ENCODE results near the gene IFI16.
"Not testable (repeated sequence)": the region's sequence is repeated elsewhere in the genome, so short reads cannot be mapped to it uniquely, and the experiment has no call there.

Gene IFI16

DNA sequence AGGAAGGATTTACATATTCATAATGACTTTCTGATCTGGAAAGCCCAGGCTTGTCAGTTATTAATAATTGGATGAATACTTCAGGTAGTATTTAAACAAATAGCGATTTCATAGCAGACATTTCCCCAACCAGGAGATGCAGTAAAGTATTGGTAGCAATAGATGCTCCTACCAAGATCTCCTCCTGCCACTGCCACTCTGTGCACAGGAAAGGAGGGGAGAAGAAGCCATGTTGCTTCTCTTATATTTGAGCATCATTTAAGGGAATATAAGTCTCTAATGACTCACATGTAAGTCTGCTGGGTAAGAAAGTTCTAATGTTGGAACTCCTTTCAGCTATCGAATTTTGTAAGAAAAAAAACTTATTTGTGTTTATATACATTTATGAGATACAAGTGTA, 420 bp upstream of the IFI16 start:
- DNase-seq, result no peak

DNA sequence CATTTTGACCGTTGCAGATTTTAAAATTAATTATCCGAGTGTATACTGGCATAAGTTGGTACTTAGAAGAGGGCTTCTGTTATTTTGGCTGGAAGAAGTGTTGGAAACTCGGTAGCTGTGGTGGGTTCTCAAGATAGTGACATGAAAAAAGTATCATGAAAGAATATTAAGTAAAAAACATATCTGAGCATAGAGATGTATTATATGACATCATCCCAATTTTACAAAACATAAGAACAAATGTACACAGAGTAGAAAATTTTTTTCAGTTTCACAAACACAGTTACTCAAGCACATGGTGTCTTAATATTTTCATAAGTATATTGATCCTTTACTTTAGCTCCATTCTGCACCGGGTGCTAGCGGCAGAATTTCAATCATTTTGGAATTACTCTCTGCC, 684 bp downstream of the IFI16 start:
- no peak for DNase-seq

DNA sequence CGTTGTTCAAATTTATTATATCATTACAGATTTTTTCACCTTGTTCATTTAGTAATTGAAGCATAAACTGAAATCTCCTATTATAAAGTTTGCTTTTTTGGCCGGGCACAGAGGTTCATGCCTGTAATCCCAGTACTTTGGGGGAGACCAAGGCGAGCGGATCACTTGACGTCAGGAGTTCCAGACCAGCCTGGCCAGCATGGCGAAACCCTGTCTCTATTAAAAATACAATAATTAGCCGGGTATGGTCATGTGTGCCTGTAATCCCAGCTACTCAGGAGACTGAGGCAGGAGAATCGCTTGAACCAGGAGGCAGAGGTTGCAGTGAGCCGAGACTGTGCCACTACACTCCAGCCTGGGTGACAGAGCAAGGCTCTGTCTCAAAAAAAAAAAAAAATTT, 1.3 kb downstream of the IFI16 start:
- DNase-seq, result not testable (repeated sequence)

DNA sequence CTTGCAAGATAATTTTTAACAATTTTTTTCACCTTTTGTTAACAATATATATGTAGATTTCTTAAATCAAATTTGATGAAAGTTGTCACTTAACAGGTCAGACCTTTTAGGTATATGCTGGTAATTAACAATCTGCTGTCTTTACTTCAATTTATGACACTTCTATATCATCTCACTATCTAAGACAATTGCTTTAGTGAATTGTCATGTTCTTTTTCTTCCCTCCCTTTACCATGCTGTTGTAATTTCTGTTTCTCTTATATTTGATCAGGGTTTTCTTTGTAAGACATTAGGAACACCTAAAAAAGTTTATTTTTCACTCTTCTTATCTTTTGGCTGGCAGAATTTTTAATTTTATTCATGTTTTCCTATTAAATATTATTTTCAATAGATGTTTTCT, 2.0 kb downstream of the IFI16 start:
- no peak for DNase-seq

DNA sequence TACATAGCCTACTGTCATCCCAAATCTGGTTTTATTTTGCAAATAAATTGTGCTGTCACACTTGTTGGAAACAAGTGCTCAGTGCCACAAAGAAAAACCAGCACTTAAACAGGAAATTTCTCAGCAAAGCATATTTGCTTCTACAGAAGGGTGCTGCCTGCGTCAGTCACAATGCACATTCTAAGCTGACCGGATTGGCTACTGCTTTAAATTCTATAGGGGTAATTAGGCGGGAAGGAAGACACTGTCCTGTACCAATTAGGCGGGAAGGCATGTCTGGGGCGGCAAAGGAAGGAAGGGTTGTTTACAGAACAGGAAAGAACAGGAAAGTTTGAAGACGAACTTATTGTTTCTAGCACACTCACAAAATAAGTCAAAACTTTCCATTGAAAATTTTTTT, 2.8 kb downstream of the IFI16 start:
- peak; percentile 4 for DNase-seq

DNA sequence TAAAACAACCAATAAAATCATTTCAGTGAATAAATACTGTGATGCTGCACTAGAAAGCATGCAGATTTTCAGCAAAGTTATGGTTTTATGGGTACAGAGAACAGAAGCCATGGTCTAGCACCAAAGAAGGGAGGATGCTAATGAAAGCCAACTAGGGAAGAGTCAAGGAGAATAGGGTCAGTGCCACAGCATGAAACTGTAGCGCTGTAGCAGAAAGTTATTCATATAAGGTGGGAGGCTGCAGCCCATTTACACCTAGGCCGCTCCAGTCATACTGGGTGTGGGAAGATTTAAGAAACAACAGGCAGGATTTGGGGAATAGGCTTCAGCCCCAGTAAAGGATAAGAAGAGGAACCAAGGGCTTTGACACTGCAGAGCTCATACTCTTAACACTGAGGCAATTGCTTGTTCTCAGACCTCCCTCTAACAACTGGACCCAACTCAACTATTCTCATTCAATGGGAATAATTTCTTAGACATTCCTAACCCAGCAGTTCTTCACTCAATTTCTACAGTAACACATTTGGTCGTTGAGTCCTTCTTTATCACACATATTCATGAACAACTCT, 4.4 kb downstream of the IFI16 start:
- DNase-seq, result no peak

DNA sequence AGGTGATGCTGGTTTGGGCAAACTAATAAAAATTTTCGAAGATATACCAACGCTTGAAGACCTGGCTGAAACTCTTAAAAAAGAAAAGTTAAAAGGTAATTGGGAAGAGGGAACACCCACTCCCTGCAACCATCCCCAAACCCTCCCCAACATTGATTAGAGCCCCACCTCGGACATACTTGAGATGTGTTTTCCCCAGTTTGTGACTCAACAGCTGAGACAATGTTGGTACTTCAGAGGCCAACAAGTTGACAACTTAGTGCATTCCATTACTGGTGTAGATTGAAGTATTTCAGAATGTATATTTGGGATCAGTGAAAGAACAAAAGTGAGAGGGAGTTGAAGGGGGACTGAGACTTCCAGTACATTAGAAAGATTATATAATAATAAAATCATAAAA, 5.1 kb downstream of the IFI16 start:
- no peak for DNase-seq

DNA sequence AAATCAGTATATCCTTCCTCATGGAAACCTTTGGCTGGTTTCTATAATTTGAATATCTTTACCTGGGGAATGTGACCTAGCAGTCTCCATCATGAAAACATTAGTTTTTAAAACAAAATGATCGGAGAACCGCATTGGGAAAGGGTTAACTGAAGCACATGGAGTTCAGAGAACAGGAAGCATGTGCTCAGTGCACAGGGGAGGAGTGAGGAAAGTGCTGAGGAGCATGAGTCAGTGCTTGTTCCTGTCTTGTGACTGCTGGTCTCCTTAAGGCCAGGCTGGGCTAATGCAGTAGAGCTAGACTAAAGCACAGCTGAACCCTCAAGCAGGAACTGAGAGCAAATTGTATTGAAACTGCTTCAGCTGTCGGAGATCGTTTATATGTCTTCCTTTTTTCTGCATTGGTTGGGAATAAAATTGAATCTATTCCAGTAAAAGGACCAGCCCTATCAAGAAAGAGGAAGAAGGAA, 5.8 kb downstream of the IFI16 start:
- DNase-seq, result peak; percentile 99

DNA sequence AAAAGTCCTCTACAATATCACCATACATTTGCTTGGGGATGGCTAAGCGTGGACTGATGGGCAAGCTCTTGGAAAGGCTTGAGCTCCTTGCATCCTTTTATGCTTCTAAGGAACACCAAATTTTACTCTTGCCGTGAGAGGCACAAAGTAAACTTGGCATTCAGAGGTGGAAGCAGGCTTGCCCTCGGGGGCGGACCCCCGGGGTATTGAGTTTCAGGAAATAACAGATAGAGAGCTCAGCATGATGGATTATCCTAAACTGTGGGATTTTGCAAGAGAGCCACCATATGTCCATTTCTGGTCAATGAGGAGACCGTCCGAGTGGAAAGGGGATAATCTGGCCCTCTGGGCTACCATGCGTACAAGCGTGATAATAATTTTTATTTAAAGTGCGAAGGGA, 14.0 kb downstream of the IFI16 start:
- DNase-seq, result no peak

DNA sequence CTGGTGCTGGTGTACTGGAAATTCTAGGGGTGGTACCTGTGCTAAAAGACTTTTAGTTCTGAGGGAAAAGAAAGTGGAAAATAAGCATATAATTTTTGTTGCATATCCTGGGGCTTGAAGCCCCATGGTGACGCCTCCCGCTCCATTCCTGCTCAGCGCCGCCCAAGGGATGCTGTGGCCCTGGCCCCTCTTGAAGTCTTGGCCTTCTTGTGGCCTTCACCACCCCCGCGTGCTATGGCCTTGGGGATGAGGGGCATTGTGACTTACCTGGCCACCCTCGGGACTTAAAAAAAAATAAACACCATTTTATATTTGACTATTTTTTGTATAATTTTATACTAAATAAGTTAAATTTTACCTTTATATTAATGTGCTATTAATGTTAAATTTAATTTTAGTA, 15.3 kb downstream of the IFI16 start:
- DNase-seq, result no peak

DNA sequence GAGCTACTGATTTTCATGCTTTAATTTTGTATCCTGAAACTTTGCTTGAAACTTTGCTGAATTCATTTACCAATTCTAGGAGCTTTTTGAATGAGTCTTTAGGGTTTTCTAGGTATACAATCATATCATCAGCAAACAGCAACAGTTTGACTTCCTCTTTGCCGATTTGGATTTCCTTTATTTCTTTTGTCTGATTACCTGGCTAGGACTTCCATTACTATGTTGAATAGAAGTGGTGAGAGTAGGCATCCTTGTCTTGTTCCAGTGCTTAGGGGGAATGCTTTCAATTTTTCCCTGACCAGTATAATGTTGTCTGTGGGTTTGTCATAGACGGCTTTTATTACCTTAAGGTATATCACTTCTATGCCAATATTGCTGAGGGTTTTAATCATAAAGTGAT, 17.1 kb downstream of the IFI16 start:
- DNase-seq, result not testable (repeated sequence)

DNA sequence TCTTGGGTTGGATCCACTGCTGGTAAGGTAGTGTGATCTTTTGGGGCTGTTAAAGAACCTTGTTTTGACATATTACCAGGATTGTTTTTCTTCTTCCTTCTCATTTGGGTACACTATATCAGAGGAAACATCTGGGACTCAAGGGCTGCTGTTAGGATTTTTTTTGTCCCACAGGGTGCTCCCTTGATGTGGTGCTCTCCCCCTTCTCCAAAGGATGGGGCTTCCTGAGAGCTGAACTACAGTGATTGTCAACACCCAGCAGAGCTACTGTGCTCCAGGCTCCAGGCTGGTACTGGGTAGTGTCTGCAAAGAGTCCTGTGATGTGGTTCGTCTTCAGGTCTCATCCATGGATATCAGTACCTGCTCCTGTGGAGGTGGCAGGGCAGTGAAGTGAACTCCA, 20.6 kb downstream of the IFI16 start:
- no peak for DNase-seq

DNA sequence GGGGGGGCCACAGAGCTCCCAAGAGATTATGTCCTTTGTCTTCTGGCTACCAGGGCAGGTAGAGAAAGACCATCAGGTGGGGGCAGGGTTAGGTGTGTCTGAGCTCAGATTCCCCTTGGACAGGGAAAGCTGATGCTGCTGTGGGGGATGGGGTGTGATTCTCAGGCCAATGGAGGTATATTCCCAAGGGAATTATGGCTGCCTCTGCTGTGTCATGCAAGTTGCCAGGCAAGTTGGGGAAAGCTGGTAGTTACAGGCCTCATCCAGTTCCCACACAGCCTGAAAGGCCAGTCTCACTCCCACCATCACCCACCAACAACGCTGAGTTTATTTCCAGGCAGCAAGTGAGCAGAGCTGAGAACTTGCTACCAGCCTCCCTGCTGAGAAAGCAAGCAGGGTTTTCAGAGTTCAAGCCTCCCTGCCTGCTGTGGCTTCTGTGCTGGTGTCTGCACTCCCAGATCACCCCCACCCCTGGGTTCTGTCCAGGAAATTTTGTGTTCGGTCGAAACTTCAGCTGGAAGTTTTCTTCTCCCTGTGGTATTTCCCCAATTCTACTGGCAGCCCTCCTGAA, 21.3 kb downstream of the IFI16 start:
- no peak for DNase-seq

DNA sequence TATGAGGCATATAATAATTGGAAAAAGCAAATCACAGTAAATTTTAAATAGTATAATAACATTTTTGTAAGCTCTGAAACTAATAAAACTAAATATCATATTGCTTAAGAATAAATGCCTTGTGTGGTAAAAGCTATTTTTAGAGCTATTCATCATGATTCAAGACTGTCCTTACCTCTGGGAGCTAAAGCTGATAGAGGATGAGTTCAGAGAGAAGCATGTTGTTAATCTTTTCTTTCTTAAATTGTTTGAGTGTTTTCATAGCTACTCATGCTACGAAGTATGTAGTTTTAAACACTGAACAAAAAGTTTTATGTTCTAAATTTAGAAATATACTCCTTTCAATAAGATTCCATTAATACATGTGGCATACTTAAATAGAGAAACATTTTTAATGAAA, 30.5 kb downstream of the IFI16 start:
- DNase-seq, result no peak

DNA sequence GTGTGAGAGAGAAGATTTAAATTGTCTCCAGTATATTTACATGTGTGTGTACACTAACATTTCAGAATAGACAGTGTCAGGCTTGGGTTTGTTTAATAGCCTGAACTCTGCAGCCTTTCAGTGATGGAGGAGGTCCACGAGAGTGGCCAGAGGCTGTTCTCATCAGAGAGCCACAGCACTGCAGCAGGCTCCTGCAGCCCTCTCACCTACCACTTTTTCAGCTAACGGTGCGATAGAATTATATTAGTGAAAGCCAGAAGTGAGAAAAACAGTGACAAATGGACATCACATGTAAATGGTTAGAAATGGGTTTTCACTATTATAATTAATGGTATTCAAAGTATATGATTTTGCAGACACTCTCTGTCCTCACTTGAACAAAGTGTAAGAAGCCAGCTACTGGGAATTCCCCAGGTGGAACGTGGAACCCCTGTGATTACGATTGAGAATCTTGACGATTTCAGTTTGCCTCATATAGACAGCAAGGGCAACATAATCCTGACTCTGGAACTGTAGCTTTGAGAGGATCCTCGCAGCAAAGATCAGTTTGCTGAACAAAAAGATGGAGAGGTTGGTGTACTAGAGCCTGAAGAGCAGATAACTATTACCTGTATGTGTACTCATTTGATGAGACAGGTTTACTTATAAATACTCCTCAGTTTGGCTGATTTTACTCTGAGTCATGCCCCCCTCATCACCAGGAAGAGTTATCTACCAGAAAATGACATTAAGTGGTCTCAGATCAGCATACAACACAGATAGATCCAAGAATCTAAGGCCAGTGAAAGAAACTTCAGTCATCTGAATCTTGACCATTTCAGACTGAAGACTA, 31.4 kb downstream of the IFI16 start:
- DNase-seq, result no peak

DNA sequence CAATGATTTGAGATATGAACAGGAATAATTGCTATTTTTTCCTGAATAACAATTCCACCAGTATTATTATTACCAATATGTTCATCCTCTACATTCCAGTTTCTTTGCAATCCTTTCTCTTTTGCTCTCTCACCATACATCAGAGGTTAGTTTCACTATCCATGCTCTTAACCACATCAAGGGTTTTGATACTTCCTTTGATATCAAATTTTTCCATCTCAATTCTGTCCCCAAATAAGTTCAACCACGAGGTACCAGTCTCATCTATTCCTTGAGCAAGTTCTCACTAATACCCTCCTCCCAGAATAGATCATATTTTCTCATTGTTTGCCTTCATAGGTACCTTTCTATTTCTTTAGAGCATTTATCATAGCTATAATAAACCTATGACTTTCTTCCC, 36.8 kb downstream of the IFI16 start:
- not testable (repeated sequence) for DNase-seq

DNA sequence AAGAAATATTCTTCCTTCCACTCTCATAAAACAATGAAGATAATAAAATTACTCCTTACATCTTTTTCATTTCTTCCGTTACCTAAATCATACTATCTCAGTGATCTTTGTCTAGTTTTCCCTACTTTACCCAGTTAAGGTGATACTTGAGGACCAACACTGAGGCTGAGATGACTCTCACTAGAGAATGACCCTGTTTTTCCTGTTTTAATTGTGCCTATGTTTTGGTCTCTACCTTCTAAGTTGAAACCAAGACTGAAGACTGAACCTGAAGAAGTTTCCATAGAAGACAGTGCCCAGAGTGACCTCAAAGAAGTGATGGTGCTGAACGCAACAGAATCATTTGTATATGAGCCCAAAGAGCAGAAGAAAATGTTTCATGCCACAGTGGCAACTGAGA, 41.7 kb downstream of the IFI16 start:
- no peak for DNase-seq

DNA sequence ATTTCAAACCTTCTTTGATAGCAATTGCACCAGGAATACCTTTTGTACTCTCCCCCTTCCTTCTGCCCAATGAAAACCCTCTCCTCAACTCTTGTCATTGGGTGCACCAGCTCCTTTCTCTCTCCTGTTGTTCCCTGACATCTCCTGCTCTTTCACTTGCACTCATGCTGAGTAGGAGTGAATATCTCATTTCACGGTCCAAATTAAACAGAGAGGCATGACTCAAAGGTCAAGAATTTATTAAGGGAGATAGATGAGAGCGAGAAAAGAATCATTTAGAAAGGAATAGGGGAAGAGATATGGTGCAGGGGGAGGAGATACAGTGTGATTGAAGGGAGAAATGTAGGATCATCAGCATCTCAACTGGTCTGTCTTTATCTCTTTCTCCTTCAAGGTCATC, 44.7 kb downstream of the IFI16 start:
- no peak for DNase-seq

DNA sequence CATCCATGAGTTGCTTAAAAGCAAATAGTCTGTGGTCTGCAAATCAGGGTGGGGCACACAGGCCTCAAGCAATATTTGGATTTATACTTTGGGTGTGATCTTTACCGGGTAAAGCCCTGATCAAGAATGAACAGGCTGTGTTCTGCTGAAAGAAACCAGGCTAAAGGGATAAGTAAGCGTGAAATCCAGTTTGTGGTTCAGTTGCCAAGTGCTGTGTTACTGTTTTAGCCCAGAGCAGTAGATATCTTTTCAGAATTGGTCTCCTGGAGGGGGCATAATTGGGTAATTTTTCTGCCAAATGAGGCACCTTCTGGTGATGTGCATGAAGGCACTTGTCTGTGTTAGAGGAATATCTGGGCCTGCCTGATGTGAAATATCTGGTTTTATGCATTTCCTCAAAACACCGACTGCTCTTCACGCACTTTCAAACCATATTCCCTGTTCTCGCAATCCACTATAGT, 45.5 kb downstream of the IFI16 start:
- peak; percentile 77 for DNase-seq

DNA sequence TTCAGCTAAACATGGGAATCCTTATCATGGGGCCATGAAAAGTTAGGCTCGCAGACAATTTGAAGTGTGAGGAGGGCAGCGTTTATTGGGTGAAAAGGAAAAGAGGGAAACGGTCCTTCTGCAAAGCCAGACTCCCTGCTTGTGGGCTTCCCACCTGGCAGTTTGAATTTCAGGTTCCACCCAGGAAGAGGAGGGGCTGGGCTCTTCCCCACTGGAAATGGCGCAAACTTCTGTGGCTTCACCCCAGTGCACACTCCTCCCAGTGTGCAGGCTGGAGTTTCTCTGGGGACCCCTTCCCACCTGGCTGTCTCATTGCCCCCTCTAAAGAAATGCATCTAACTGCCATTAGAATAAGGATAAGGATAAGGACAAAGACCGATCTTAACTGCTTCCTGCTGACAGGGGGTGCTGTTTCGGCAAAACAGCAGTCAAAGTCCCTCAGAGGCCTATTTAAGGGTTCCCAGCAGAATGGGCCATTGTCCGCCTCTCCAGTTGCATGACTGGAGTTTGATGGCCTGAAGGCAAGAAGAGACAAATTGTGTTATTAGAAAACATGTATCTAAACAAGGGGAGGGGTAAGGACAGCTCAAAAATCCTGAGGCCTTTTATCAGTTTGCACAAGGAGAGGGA, 46.5 kb downstream of the IFI16 start:
- DNase-seq, result peak; percentile 38

DNA sequence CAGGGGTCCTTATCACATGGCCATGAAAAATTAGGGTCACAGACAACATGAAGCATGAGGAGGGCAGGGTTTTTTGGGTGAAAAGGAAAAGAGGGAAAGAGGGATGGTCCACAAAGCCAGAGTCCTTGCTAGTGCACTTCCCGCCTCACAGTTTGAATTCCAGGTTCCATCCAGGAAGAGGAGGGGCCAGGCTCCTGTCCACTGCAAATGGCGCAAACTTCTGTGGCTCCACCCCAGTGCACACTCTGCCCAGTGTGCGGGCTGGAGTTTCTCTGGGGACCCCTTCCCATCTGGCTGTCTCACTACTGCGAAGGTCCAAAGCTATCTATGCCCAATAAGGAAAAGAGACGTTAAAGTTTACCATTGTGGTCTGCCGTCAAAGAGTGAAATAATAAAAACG, 49.0 kb downstream of the IFI16 start:
- no peak for DNase-seq

DNA sequence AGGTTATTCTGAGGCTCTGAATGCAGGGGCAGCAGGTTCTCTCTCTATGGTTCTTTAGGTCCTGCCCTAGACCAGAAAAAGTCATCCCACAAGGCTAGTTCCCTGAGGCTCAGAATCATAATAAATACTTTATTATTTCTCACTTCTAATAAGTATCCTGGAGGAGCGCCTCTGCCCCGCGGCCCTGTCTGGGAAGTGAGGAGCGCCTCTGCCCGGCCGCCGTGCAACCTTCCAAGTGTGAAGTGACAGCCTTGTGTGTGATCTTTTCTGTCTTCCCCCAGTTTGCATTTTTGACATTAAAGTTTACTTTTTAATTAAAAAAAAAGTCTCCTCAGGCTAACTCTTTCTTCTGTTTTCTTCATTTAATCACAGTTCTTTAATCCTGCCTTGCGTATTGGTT, 55.4 kb downstream of the IFI16 start:
- no peak for DNase-seq

DNA sequence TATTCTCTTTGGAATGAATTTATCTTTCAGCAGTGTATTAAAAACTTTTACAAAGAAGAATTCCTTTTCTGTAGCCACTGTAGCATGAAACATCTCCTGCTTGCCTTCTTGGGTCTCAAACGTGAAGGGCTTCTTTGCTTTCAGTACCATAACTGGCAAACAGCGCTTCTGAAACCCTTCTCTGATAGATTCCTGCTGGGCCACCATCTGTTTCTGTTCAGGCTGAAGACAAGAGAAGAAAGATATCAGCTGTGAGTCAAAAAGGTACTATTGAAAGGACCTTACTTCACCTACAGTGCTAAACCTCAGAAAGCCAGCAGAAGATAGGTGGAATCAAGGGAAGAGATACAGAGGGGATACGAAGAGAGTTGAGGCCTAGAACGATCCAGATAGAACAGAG, 56.4 kb downstream of the IFI16 start:
- DNase-seq, result no peak

Data from MV-4-11 (cell line).